ENCODE measurements around the gene SETDB2.

Gene SETDB2, protein sequence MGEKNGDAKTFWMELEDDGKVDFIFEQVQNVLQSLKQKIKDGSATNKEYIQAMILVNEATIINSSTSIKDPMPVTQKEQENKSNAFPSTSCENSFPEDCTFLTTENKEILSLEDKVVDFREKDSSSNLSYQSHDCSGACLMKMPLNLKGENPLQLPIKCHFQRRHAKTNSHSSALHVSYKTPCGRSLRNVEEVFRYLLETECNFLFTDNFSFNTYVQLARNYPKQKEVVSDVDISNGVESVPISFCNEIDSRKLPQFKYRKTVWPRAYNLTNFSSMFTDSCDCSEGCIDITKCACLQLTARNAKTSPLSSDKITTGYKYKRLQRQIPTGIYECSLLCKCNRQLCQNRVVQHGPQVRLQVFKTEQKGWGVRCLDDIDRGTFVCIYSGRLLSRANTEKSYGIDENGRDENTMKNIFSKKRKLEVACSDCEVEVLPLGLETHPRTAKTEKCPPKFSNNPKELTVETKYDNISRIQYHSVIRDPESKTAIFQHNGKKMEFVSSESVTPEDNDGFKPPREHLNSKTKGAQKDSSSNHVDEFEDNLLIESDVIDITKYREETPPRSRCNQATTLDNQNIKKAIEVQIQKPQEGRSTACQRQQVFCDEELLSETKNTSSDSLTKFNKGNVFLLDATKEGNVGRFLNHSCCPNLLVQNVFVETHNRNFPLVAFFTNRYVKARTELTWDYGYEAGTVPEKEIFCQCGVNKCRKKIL

DNA sequence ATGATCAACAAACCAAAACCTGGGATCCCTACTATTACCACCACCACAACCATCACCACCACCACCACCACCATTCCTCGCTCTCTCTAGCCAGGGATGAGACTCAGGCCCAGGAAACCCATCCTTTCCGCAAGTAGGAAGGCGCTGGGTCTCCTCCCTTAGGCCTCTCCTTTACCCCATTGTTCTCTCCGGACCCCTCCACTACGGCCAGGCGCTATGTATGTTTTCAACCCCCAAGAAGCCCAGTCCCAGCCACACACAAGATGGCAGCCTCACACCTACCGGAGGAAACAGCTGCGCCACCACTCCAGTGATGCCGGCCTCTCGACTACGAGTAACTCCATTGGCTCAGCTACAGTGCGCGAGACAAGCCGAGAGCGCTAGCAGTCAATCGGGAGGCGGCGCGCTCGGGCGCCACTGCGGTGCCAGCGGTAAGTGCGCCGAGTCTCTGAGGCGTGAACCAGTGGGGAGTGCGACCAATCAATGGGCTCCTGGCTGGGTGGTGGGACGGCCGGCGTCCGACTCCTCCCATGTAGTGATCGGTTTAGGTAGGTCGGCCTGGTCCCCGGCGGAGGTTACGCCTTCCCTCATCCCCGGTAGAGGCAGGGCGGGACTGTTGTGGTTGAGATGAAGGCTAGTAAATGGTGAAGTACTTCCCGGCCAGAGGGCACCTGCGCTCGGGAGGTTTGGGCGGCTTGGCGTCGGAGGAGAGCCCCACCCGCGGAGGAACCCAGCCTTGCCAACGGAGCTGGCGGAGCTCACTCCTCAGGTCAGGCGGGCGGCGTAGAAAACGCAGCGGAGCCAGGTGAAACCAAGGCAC is at the start of gene SETDB2, which contains the start of gene CAB39L:
Gene SETDB2, plus strand, starts transcription at position 571 of the 820 bp plus-strand sequence. CDS start 7,620 bp downstream, outside the sequence.
Gene CAB39L, minus strand, starts transcription at position 361 of the 820 bp plus-strand sequence. CDS start 61,154 bp downstream, outside the sequence.
- peak; percentile 98 to 99 (median 99) for DNase-seq

DNA sequence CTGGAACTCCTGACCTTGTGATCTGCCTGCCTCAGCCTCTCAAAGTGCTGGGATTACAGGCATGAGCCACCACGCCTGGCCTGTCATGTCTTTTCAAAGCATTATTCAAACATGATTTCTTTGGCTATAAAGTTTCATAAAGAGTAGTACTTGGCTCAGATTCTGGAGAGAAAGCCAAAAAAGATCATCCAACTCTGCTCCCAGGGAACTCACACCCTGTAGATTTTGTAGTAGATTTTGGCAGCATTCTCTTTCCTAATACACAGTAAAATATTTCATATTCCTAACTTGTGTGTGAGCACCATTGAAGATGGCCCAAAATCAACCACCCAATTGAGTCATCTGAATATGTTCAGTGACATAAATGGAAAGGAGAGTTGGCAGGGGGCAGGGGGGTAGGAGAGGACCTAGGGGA is 48.6 kb upstream of the SETDB2 start:
- DNase-seq: no peak

GRCh38 chr13:49395878-49396380 is 48.1 kb upstream of the SETDB2 start:
- no peak for DNase-seq

DNA sequence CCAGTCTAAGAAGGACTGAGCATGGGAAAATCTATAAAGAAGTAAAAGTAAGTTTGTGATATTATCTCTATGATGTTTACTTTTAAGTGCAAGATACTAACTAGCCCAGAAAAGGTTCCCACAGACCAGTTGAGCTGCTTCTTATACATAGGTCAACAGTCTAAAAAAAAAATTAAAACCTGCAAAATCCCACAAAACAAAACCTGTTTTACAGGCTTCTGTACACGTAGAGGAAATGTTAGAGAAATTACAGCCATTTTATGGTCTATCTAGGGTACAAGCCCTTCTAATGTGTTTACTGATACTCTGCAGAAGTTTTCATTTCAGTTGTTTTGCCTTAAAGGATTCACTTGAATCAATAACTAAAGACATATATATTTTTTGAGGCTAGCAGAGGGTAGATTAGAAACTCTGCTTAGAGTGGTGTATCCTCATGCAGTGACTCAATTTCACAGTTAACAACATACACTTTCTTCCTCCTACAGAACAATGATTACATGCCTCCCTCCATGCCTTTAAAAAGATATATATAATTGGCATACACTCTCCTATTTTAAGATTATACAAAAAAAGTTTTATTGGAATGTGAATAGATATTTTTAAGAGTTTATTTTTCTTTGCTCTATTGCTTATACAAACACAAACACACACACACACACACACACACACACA is 44.1 kb upstream of the SETDB2 start:
- peak in 1 of 3 donors; percentile 11 for DNase-seq

DNA sequence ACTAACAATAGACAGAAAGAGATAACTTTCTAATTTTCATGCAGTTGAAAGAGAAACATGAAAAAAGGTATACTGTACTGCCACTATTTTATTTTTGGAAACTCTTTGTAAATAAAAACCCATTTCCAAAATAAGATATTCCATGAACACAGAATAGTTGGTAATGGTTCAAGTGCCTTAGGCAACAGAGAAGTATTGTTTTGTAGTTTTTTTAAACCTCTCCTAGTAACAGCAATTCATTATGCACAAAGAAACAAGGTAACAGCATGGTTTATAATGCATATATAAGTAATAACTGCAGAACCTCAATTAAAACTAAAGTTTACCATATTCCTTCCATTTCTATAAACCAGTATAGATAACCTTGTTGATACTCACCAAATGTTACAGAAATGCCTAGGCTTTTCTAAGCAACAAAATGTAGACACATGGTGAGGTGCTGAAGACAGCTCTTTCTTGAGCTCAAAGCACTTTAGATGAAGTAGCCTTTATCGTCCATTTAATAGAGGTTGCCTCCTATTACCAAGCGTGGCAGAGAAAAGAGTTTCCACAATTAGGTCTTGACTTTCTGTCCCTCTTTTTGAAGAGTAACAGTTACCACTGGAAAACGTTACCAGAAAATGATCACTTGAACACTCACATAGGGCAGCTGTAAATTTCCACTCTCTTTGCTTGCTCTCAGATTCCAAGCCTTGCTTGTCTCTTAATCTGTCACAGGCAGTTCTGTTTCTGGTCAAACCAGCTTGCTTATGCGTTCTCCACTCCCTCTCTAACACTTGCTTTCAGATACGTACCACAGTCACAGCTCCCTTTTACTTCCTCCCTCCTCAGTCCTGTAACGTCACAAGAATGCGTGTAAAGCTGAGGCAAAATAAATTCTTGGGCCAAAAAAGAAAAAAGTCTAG is 43.1 kb upstream of the SETDB2 start:
- DNase-seq: peak; percentile 65 to 72 (median 67)

DNA sequence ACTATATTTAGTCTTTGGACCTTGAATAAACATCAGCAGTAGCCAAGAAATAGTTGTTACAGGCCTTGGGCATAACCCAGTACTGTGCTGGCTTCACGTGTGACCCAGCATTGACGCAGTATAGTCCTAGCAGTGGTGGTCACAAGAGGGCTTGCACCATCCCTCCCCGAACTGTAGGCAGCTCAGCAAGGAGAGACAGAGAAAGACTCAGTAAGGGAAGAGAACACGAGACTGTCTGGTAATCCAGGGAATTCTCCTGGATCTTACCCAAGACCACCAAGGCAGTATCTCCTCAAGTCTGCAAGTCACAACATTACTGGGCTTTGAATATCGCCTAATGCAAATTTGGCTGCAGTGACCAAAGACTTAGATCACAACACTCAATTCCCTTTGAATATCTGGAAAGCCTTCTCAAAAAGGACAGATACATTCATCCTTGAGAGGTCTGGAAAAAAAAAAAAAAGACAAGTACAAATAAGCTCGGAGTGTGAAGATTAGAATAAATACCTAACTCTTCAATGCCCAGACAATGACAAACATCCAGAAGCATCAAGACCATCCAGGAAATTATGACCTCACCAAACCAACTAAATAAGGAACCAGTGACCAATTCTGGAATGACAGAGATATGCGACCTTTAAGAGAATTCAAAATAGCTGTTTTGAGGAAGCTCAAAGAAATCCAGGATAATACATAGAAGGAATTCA is 39.9 kb upstream of the SETDB2 start:
- peak; percentile 36 to 78 (median 74) for DNase-seq

DNA sequence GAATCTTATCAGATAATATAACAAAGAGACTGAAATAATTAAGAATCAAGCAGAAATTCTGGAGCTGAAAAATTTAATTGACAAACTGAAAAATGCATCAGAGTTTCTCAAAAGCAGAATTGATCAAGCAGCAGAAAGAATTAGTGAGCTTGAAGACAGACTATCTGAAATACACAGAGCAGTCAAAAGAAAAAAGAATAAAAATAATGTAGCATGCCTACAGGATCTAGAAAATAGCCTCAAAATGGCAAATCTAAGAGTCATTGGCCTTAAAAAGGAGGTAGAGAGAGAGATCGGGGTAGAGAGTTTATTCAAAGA is 39.4 kb upstream of the SETDB2 start:
- no peak for DNase-seq

DNA sequence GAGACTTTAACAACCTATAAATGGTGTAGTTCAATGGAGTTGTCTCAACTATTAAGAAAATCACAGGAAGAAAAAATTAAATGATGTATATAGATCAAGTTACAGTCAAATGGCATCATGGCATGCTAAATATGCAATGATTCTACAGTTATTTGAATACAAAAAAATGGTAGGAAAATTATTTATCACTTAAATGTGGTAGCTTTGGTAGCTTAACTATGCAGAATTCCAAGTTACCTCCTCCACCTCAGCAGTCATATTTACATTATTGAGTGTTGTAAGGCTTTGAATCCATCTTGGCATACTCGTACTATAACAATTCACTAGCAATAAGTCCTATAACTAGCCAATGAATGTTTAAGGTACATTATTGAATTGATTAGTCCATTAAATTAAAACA is 37.0 kb upstream of the SETDB2 start:
- DNase-seq: no peak

DNA sequence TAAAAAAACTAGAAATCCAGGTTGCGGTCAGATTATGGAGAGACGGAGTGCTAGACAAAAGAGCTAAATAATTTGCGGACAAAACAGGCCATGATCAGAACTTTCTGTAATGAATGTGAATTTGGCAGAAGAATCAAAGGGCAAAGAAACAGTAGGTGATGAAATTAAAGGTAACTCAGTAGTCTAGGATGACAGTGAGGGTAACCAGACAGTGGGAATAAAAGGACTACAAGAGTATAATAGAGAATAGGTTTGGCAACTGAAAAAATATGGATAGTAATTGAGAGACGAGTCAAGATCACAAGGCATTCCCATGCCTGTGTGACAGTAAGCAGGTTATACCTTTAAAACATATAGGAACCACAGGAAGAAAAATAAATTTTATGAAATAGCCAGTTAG is 36.1 kb upstream of the SETDB2 start:
- DNase-seq: no peak

- no peak for DNase-seq
Measured at GRCh38 chr13:49409008-49409407, 35.1 kb upstream of the SETDB2 start.

GRCh38 chr13:49410006-49410405 is 34.1 kb upstream of the SETDB2 start:
- DNase-seq: no peak

GRCh38 chr13:49410477-49410876 is 33.6 kb upstream of the SETDB2 start:
- no peak for DNase-seq

GRCh38 chr13:49411353-49411752 is 32.7 kb upstream of the SETDB2 start:
- no peak for DNase-seq

- DNase-seq: no peak
Measured at GRCh38 chr13:49412749-49413148, 31.3 kb upstream of the SETDB2 start.

- DNase-seq: peak; percentile 57 to 79 (median 63)
Measured at GRCh38 chr13:49417161-49417560, 26.9 kb upstream of the SETDB2 start.

DNA sequence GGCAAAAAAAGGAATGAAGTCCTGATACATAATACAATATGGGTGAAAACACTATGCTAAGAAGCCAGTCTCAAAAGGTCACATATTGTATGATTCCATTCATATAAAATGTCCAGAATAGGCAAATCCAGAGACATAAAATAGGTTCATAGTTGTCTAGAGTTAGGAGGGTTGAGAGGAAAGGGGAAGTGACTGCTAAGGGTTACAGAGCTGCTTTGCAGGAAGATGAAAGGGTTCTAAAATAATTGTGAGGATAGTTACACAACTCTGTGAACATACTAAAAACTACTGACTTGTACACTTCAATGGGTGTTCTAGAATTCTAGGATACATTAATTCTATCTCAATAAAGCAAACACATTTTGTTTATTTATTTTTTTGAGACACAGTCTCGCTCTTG is 25.9 kb upstream of the SETDB2 start:
- DNase-seq: peak in 1 of 3 donors; percentile 50

GRCh38 chr13:49419276-49419675 is 24.8 kb upstream of the SETDB2 start:
- DNase-seq: peak; percentile 91 to 93 (median 92)

- peak; percentile 25 to 54 (median 32) for DNase-seq
Measured at GRCh38 chr13:49421391-49421790, 22.7 kb upstream of the SETDB2 start.

DNA sequence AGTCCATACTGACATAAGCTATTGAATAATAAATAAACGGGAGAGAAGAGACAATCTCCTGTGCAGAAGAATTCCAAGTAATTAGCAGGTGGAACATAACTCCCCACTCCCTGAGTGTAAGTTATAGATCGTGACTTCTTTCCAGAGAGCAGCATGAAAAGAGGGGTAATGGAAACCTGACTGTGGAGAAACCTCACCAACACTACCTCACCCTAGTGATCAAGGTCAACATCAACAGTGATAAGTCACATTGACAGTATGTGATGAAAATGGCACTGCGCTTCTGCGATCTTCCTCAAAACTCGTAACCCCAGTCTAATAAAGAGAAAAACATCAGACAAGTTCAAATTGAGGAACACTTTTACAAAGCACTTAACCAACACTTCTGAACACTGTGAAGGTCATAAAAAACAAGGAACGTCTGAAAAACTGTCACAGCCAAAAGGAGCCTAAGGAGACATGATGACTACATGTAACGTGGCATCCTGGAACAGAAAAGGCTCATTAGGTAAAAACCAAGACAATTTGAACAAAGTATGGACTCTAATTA is 20.0 kb upstream of the SETDB2 start:
- no peak for DNase-seq

- DNase-seq: peak; percentile 71 to 75 (median 72)
Measured at GRCh38 chr13:49428041-49428763, 15.9 kb upstream of the SETDB2 start.

All from suppressor macrophage treated with lipopolysaccharide for 1 hour (primary cell).